CD4-positive, alpha-beta T cell (primary cell): ENCODE data around the gene PHRF1. TPM values are rescaled to one million over a fixed set of nuclear protein-coding genes. Genes with fewer than 3 reads are reported as not detected.
A peak's percentile ranks its signal among the peaks of the same experiment; 100 is the strongest.

Source experiments
- ATAC-seq: fragments of 200-7000 bp; cut with Tn5 transposase; one replicate; pipeline ENCODE4 v1.10.0; 2022; ENCODE audit warnings: mild to moderate bottlenecking; ENCODE audit not compliant: poor library complexity
- CTCF ChIA-PET: fragments of 350-600 bp; sonication (Branson Sonifier 250); formaldehyde crosslinking; loops from one replicate; lab custom pipeline; 2021; ENCODE audit warnings: antibody characterized with exemption, inconsistent platforms; lab: Charles Lee
- POLR2A ChIA-PET: fragments of 350-600 bp; sonication (Branson Sonifier 250); formaldehyde crosslinking; loops from one replicate; lab custom pipeline; 2021; ENCODE audit warnings: antibody characterized with exemption, inconsistent platforms; lab: Charles Lee
- DNase-seq, 14 experiments: peaks; one replicate each; pipeline ENCODE4 v3.0.0-alpha.2; 2013 to 2020; ENCODE audit warnings: mixed read lengths in 2 of 14
- H3K27ac ChIP-seq, 2 donors: one replicate each; pipeline versions ENCODE4 v1.5.1 to v1.7.0; 2013; ENCODE audit warnings: low read length in 2 of 2, low read depth in 1 of 2, mild to moderate bottlenecking in 1 of 2
- H3K27me3 ChIP-seq, 2 experiments: 1 replicate in 1 of 2; 2 replicates in 1 of 2; pipeline versions ENCODE4 v1.6.1 to v1.7.0; 2013; ENCODE audit warnings: low read length in 2 of 2, control low read depth in 1 of 2, mild to moderate bottlenecking in 1 of 2, moderate library complexity in 1 of 2; ENCODE audit not compliant: insufficient read depth in 2 of 2, control insufficient read depth in 1 of 2
- H3K36me3 ChIP-seq: one replicate; pipeline ENCODE4 v1.6.1; 2013; ENCODE audit warnings: low read length, control low read depth; ENCODE audit not compliant: insufficient read depth
- H3K4me1 ChIP-seq: one replicate; pipeline ENCODE4 v1.6.1; 2013; ENCODE audit warnings: low read length, control low read depth; ENCODE audit not compliant: insufficient read depth
- H3K4me3 ChIP-seq: one replicate; pipeline ENCODE4 v1.5.1; 2013; ENCODE audit warnings: mild to moderate bottlenecking, low read length, moderate library complexity
- H3K9me3 ChIP-seq, 2 experiments: 1 replicate in 1 of 2; 2 replicates in 1 of 2; pipeline versions ENCODE4 v1.6.1 to v1.7.0; 2013; ENCODE audit warnings: low read length in 2 of 2, mild to moderate bottlenecking in 2 of 2, control low read depth in 1 of 2, moderate library complexity in 1 of 2; ENCODE audit not compliant: control insufficient read depth in 1 of 2, insufficient read depth in 1 of 2
- H3K27ac Mint-ChIP-seq: one replicate; pipeline ENCODE4 v1.8.0; 2020; ENCODE audit warnings: mixed read lengths
- H3K27me3 Mint-ChIP-seq: one replicate; pipeline ENCODE4 v1.8.0; 2021; ENCODE audit warnings: mixed read lengths
- H3K36me3 Mint-ChIP-seq: one replicate; pipeline ENCODE4 v1.8.0; 2021; ENCODE audit warnings: low read depth, mixed read lengths
- H3K4me1 Mint-ChIP-seq: one replicate; pipeline ENCODE4 v1.8.0; 2021; ENCODE audit warnings: low read depth, mixed read lengths
- H3K4me3 Mint-ChIP-seq: one replicate; pipeline ENCODE4 v1.8.0; 2020; ENCODE audit warnings: mild to moderate bottlenecking, mixed read lengths
- H3K9me3 Mint-ChIP-seq: one replicate; pipeline ENCODE4 v1.8.0; 2020; ENCODE audit warnings: mixed read lengths
- CTCF ChIP-seq: fragments of 200-600 bp; IDR thresholded peaks from one replicate; pipeline ENCODE4 v1.8.0; 2022; ENCODE audit warnings: antibody characterized with exemption, mild to moderate bottlenecking
- intact Hi-C, 2 experiments: fragments of 100-400 bp; cut with DNase I in 1 of 2; cut with micrococcal nuclease in 1 of 2; formaldehyde crosslinking; loops; one replicate each; pipeline versions ENCODE4 v1.15.1 to v1.9.0; 2023 to 2025; cut with DNase I, micrococcal nuclease
- total RNA-seq, 174 experiments: library from RNA in 2 of 174; stranded (reverse) in 2 of 174; gene quantifications; one replicate each; pipeline ENCODE4 v1.2.3 and lab custom pipeline; 2021 to 2026

Gene PHRF1
- total RNA-seq, 2 experiments from 2014 or later = 37.1 to 37.6 TPM

- Mint-ChIP-seq H3K4me1 (peaks cover 12% of the 10 kb centered on the region), H3K27ac (peak overlapping the region; percentile 63), H3K4me3 (no peak overlapping the region), H3K27me3 (no peaks in the 10 kb centered on the region), H3K9me3 (no peaks in the 10 kb centered on the region), H3K36me3 (peaks cover 47% of the 10 kb centered on the region)
- Histone ChIP-seq H3K4me1 (peaks cover 22% of the 10 kb centered on the region), H3K27ac (no peak overlapping the region), H3K4me3 (no peak overlapping the region), H3K36me3 (peaks cover 89% of the 10 kb centered on the region), H3K9me3 (peaks cover 0 to 3% of the 10 kb centered on the region in 2 experiments), H3K27me3 (no peaks in the 10 kb centered on the region)
- ChIA-PET POLR2A (no interaction called here), CTCF (no interaction called here)
- DNase-seq = peak in 1 of 14 experiments; percentile 27
- intact Hi-C loops = loop anchor here in 1 of 2 experiments (1.0 to 5.0 kb wide), 2 partner anchors 17 to 82 kb away; no protein-coding TSS in a partner anchor
- no peak for TF ChIP-seq CTCF
- no peak for ATAC-seq
Observed at GRCh38 chr11:610146-610801, 34.0 kb downstream of the PHRF1 start.

GRCh38 chr11:611001-611996 is 35.0 kb downstream of the PHRF1 start:
- POLR2A ChIA-PET = interaction anchor here (0.9 to 1.2 kb wide), 2 partner anchors 46 to 56 kb away, joined by 3 to 7 read pairs; no protein-coding TSS in a partner anchor
- ATAC-seq = no peak
- peaks cover 0 to 3% of the 10 kb centered on the region in 2 experiments for H3K9me3 ChIP-seq
- CTCF ChIA-PET = no interaction called here
- no peak overlapping the region for H3K27ac ChIP-seq
- Mint-ChIP-seq H3K36me3 (peaks cover 46% of the 10 kb centered on the region), H3K9me3 (no peaks in the 10 kb centered on the region), H3K27me3 (no peaks in the 10 kb centered on the region), H3K4me1 (peaks cover 16% of the 10 kb centered on the region), H3K27ac (peak overlapping the region; percentile 74), H3K4me3 (no peak overlapping the region)
- no peak for TF ChIP-seq CTCF
- intact Hi-C loops = loop anchor here in 1 of 2 experiments (5.0 kb wide), 1 partner anchor 81 kb away; no protein-coding TSS in a partner anchor
- H3K4me3 ChIP-seq = no peak overlapping the region
- H3K4me1 ChIP-seq = peaks cover 28% of the 10 kb centered on the region
- H3K27me3 ChIP-seq = no peaks in the 10 kb centered on the region
- H3K36me3 ChIP-seq = peaks cover 79% of the 10 kb centered on the region
- peak in 2 of 14 experiments; percentile 31 to 62 for DNase-seq
